Keratinocyte (primary cell): ENCODE results near the gene HDAC1. TPM values are rescaled to one million over a fixed set of nuclear protein-coding genes. Genes with fewer than 3 reads are reported as not detected.
A peak's percentile ranks its signal among the peaks of the same experiment; 100 is the strongest.

Experiments
- DNase-seq: peaks from one replicate; pipeline ENCODE4 v3.0.0-alpha.2; 2011; ENCODE audit warnings: low read depth, missing footprints, low spot score
- FAIRE-seq: peaks from 2 replicates; lab custom pipeline; 2011; peaks lifted over from hg19 to GRCh38; lab: Jason Lieb, UNC
- H2AFZ ChIP-seq: 2 replicates; pipeline ENCODE4 v1.6.0; 2012; ENCODE audit warnings: low read length, control low read depth, inconsistent platforms; ENCODE audit not compliant: control insufficient read depth
- H3K27ac ChIP-seq: 2 replicates; pipeline ENCODE4 v1.5.1; 2011; ENCODE audit warnings: low read length; ENCODE audit not compliant: control insufficient read depth, insufficient read depth
- H3K27me3 ChIP-seq: 3 replicates; pipeline ENCODE4 v1.6.0; 2011; ENCODE audit warnings: low read length; ENCODE audit not compliant: control insufficient read depth, insufficient read depth; ENCODE audit errors: extremely low read depth
- H3K36me3 ChIP-seq, 2 experiments: 2 replicates in 1 of 2; 3 replicates in 1 of 2; pipeline ENCODE4 v1.5.1; 2011; ENCODE audit warnings: low read length in 2 of 2, mild to moderate bottlenecking in 1 of 2; ENCODE audit not compliant: control insufficient read depth in 2 of 2, insufficient read depth in 2 of 2; ENCODE audit errors: extremely low read depth in 1 of 2
- H3K4me1 ChIP-seq: 3 replicates; pipeline ENCODE4 v1.5.1; 2011; ENCODE audit warnings: low read length; ENCODE audit not compliant: control insufficient read depth, insufficient read depth; ENCODE audit errors: extremely low read depth
- H3K4me2 ChIP-seq: 3 replicates; pipeline ENCODE4 v1.6.0; 2011; ENCODE audit warnings: low read depth, low read length; ENCODE audit not compliant: control insufficient read depth, insufficient read depth; ENCODE audit errors: extremely low read depth
- H3K4me3 ChIP-seq, 3 experiments: fragments of 200-600 bp in 1 of 3; sonication (generic) in 1 of 3; 2 replicates in 2 of 3; 3 replicates in 1 of 3; pipeline ENCODE4 v1.5.1; 2011 to 2016; ENCODE audit warnings: low read length in 3 of 3, mild to moderate bottlenecking in 3 of 3, control low read depth in 2 of 3, inconsistent platforms in 1 of 3, low read depth in 1 of 3, mixed read lengths in 1 of 3, mixed run types in 1 of 3, moderate library complexity in 1 of 3; ENCODE audit not compliant: control insufficient read depth in 2 of 3, insufficient read depth in 2 of 3; ENCODE audit errors: extremely low read depth in 1 of 3
- H3K79me2 ChIP-seq: 2 replicates; pipeline ENCODE4 v1.6.0; 2012; ENCODE audit warnings: low read length; ENCODE audit not compliant: control insufficient read depth, insufficient read depth
- H3K9ac ChIP-seq: 3 replicates; pipeline ENCODE4 v1.6.0; 2011; ENCODE audit warnings: low read length; ENCODE audit not compliant: control insufficient read depth, insufficient read depth; ENCODE audit errors: extremely low read depth
- H3K9me1 ChIP-seq: 3 replicates; pipeline ENCODE4 v1.6.0; 2011; ENCODE audit warnings: low read length; ENCODE audit not compliant: control insufficient read depth, insufficient read depth; ENCODE audit errors: extremely low read depth
- H3K9me3 ChIP-seq: 2 replicates; pipeline ENCODE4 v1.5.1; 2012; ENCODE audit warnings: low read depth, low read length; ENCODE audit not compliant: control insufficient read depth
- H4K20me1 ChIP-seq: 3 replicates; pipeline ENCODE4 v1.6.0; 2011; ENCODE audit warnings: low read length; ENCODE audit not compliant: control insufficient read depth, insufficient read depth; ENCODE audit errors: extremely low read depth
- EZH2 ChIP-seq: IDR thresholded peaks from one replicate; pipeline ENCODE4 v1.6.1; 2012; ENCODE audit warnings: inconsistent platforms, mild to moderate bottlenecking, low read length, moderate library complexity
- dilution Hi-C: fragments of 300-500 bp; cut with MboI; formaldehyde crosslinking; loops from one replicate; pipeline ENCODE4 v1.7.0; 2020; ENCODE audit warnings: low sequenced_read_pairs; ENCODE audit not compliant: extremely low pct_ligation_motif_present
- polyA plus RNA-seq, 5 experiments: library from polyadenylated mRNA; depleted of rRNA in 3 of 5; stranded (reverse) in 3 of 5; stranded (forward) in 1 of 5; unstranded in 1 of 5; fragments of >200 nt; gene quantifications; 1 replicate in 1 of 5; 2 replicates in 3 of 5; 3 replicates in 1 of 5; pipeline versions ENCODE4 v1.2.1 to v1.2.3, GENCODE V29; 2011 to 2012; ENCODE audit warnings: missing spikeins in 2 of 5, low read depth in 1 of 5, low replicate concordance in 1 of 5
- TF ChIP-seq, protein P1 (sequence below), 3 experiments: IDR thresholded peaks in 1 of 3; conservative IDR thresholded peaks in 1 of 3; optimal IDR thresholded peaks in 1 of 3; 2 replicates in 2 of 3; 3 replicates in 1 of 3; pipeline versions ENCODE3 to v1.5.1; 2011; ENCODE audit warnings: low read length in 3 of 3, mild to moderate bottlenecking in 3 of 3, moderate library complexity in 2 of 3, control low read depth in 1 of 3, inconsistent platforms in 1 of 3; ENCODE audit not compliant: insufficient read depth in 2 of 3; ENCODE audit errors: extremely low read depth in 1 of 3

HDAC1 gene
- polyA plus RNA-seq, 1 donor (not counting 4 experiments of a cell fraction or from before 2014, with no cell fraction given), result 198 TPM

DNA sequence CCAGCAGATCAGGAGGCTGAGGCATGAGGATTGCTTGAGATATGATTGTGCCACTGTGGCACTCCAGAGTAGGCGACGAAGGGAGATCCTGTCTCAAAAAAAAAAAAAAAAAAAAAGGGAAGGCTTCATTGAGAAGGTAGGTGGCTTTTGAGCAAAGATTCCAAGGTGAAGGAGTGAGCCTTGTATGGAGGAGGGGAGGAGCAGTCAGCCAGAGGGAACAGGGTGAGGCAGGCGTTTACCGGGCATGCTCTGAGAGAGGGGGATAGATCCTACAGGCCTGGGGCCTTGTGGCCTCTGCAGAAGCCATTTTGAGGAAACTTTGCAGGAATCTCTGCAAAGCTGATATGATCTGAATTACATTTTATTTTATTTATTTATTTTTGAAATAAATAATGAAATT, 5.1 kb upstream of the HDAC1 start:
- Histone ChIP-seq H3K9me1 (no peaks in the 10 kb centered on the region), H3K36me3 (no peaks in the 10 kb centered on the region), H3K9ac (no peak overlapping the region), H2AFZ (no peak overlapping the region), H3K27me3 (no peaks in the 10 kb centered on the region), H3K79me2 (no peaks in the 10 kb centered on the region), H3K4me2 (no peak overlapping the region), H3K4me3 (no peak overlapping the region), H4K20me1 (no peaks in the 10 kb centered on the region), H3K27ac (no peak overlapping the region), H3K9me3 (no peaks in the 10 kb centered on the region), H3K4me1 (peaks cover 10% of the 10 kb centered on the region)
- dilution Hi-C loops, result no loop called here
- FAIRE-seq, result no peak
- no peak for TF ChIP-seq EZH2
- TF ChIP-seq, protein P1, sequence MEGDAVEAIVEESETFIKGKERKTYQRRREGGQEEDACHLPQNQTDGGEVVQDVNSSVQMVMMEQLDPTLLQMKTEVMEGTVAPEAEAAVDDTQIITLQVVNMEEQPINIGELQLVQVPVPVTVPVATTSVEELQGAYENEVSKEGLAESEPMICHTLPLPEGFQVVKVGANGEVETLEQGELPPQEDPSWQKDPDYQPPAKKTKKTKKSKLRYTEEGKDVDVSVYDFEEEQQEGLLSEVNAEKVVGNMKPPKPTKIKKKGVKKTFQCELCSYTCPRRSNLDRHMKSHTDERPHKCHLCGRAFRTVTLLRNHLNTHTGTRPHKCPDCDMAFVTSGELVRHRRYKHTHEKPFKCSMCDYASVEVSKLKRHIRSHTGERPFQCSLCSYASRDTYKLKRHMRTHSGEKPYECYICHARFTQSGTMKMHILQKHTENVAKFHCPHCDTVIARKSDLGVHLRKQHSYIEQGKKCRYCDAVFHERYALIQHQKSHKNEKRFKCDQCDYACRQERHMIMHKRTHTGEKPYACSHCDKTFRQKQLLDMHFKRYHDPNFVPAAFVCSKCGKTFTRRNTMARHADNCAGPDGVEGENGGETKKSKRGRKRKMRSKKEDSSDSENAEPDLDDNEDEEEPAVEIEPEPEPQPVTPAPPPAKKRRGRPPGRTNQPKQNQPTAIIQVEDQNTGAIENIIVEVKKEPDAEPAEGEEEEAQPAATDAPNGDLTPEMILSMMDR (optimal IDR thresholded peaks at IDR 0.05 in 1 of 3, IDR thresholded peaks at IDR 0.05 in 1 of 3, conservative IDR thresholded peaks at IDR 0.05 in 1 of 3; ENCODE audit: extremely low read depth in 1 of 3, insufficient read depth in 2 of 3, low read length in 3 of 3), result no peak
- no peak for DNase-seq

DNA sequence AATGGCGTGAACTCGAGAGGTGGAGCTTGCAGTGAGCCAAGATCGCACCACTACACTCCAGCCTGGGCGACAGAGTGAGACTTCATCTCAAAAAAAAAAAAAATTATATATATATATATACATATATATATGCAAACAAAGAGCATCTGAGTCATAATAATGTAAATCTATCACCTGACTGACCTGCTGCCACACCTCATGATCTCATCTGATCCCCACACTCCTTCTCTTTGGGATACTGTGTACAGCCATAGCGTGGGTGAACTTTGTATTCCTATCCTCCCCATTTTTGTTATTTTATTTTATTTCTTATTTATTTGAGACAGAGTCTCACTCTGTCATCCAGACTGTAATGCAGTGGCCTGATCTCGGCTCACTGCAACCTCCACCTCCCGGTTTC, 2.6 kb upstream of the HDAC1 start:
- no peaks in the 10 kb centered on the region for H3K9me3 ChIP-seq
- no peak for FAIRE-seq
- no peak overlapping the region for H3K9ac ChIP-seq
- H3K79me2 ChIP-seq, result peaks cover 20% of the 10 kb centered on the region
- no peak overlapping the region for H3K4me3 ChIP-seq
- no peaks in the 10 kb centered on the region for H3K9me1 ChIP-seq
- peaks cover 13% of the 10 kb centered on the region for H3K4me1 ChIP-seq
- no peaks in the 10 kb centered on the region for H4K20me1 ChIP-seq
- no peak overlapping the region for H3K4me2 ChIP-seq
- dilution Hi-C loops, result no loop called here
- no peak for DNase-seq
- TF ChIP-seq, protein P1 (optimal IDR thresholded peaks at IDR 0.05 in 1 of 3, IDR thresholded peaks at IDR 0.05 in 1 of 3, conservative IDR thresholded peaks at IDR 0.05 in 1 of 3; ENCODE audit: extremely low read depth in 1 of 3, insufficient read depth in 2 of 3, low read length in 3 of 3), result no peak
- no peak for TF ChIP-seq EZH2
- H3K27me3 ChIP-seq, result no peaks in the 10 kb centered on the region
- H3K27ac ChIP-seq, result peak overlapping the region; percentile 61
- H2AFZ ChIP-seq, result no peak overlapping the region
- no peaks in the 10 kb centered on the region for H3K36me3 ChIP-seq
